H1 (cell line): ENCODE data around the gene QDPR. TPM values are rescaled to one million over a fixed set of nuclear protein-coding genes. Genes with fewer than 3 reads are reported as not detected.

Source experiments
- CTCF ChIA-PET: fragments of 300-600 bp; sonication (Branson Sonifier 250); formaldehyde crosslinking; loops from one replicate; lab custom pipeline; 2021; ENCODE audit not compliant: partially characterized antibody; lab: Charles Lee
- POLR2A ChIA-PET: fragments of 300-600 bp; sonication (Branson Sonifier 250); formaldehyde crosslinking; loops from one replicate; lab custom pipeline; 2021; ENCODE audit warnings: inconsistent platforms; ENCODE audit not compliant: partially characterized antibody; lab: Charles Lee
- DNase-seq, 2 experiments: peaks; one replicate each; pipeline versions ENCODE4 v3.0.0 to v3.0.0-alpha.2; 2010 to 2022; ENCODE audit warnings: low spot score in 2 of 2, low read depth in 1 of 2, mixed read lengths in 1 of 2
- FAIRE-seq: peaks from 2 replicates; lab custom pipeline; 2011; peaks lifted over from hg19 to GRCh38; lab: Jason Lieb, UNC
- H2AFZ ChIP-seq: 2 replicates; pipeline ENCODE4 v1.8.1; 2012; ENCODE audit warnings: low read length, inconsistent platforms
- H2AK5ac ChIP-seq: 2 replicates; pipeline ENCODE4 v1.6.1; 2013; ENCODE audit warnings: low read depth, low read length
- H2BK120ac ChIP-seq: replicated peaks from 2 replicates; pipeline ENCODE3; 2013; ENCODE audit warnings: low read depth, low read length, inconsistent platforms
- H2BK12ac ChIP-seq: 2 replicates; pipeline ENCODE4 v1.6.1; 2013; ENCODE audit warnings: low read depth, low read length
- H2BK15ac ChIP-seq: 2 replicates; pipeline ENCODE4 v1.6.1; 2013; ENCODE audit warnings: low read length
- H2BK20ac ChIP-seq: 2 replicates; pipeline ENCODE4 v1.6.1; 2013; ENCODE audit warnings: low read length
- H2BK5ac ChIP-seq: 2 replicates; pipeline ENCODE4 v1.6.1; 2013; ENCODE audit warnings: low read depth, low read length
- H3K14ac ChIP-seq: 2 replicates; pipeline ENCODE4 v1.6.1; 2013; ENCODE audit warnings: inconsistent platforms; ENCODE audit not compliant: insufficient read length
- H3K18ac ChIP-seq: 2 replicates; pipeline ENCODE4 v1.6.1; 2013; ENCODE audit warnings: low read length; ENCODE audit errors: extremely low read depth
- H3K23ac ChIP-seq: 2 replicates; pipeline ENCODE4 v1.6.1; 2013; ENCODE audit warnings: inconsistent platforms; ENCODE audit not compliant: insufficient read length
- H3K23me2 ChIP-seq: 2 replicates; pipeline ENCODE4 v1.6.1; 2013; ENCODE audit warnings: low read depth, low read length
- H3K27ac ChIP-seq: 2 replicates; pipeline ENCODE4 v1.6.1; 2011; ENCODE audit warnings: low read depth, low read length, inconsistent platforms
- H3K27me3 ChIP-seq, 4 experiments: replicated peaks in 1 of 4; 1 replicate in 1 of 4; 2 replicates in 3 of 4; pipeline versions ENCODE4 v1.6.1 to v1.8.1; 2011 to 2013; ENCODE audit warnings: low read length in 3 of 4, mild to moderate bottlenecking in 3 of 4, inconsistent platforms in 2 of 4, mixed read lengths in 2 of 4, moderate library complexity in 1 of 4; ENCODE audit not compliant: control insufficient read depth in 3 of 4, insufficient read depth in 3 of 4; ENCODE audit errors: extremely low read depth in 1 of 4
- H3K36me3 ChIP-seq, 4 experiments: 2 replicates each; pipeline versions ENCODE4 v1.6.1 to v1.8.1; 2011 to 2013; ENCODE audit warnings: mild to moderate bottlenecking in 4 of 4, low read length in 3 of 4, moderate library complexity in 2 of 4, control low read depth in 1 of 4, inconsistent platforms in 1 of 4; ENCODE audit not compliant: insufficient read depth in 4 of 4, control insufficient read depth in 2 of 4
- H3K4ac ChIP-seq: replicated peaks from 2 replicates; pipeline ENCODE3; 2013; ENCODE audit warnings: low read length, low read depth, mixed read lengths, inconsistent platforms; ENCODE audit not compliant: insufficient read length
- H3K4me1 ChIP-seq, 4 experiments: replicated peaks in 1 of 4; 1 replicate in 1 of 4; 2 replicates in 3 of 4; pipeline versions ENCODE4 v1.6.1 to v1.8.1; 2011 to 2013; ENCODE audit warnings: low read length in 3 of 4, inconsistent platforms in 2 of 4, mixed read lengths in 1 of 4; ENCODE audit not compliant: insufficient read depth in 4 of 4, control insufficient read depth in 3 of 4
- H3K4me2 ChIP-seq, 2 experiments: 2 replicates each; pipeline versions ENCODE4 v1.6.1 to v1.8.1; 2011 to 2013; ENCODE audit warnings: low read depth in 2 of 2, low read length in 2 of 2, control low read depth in 1 of 2, inconsistent platforms in 1 of 2, mild to moderate bottlenecking in 1 of 2; ENCODE audit not compliant: insufficient read depth in 1 of 2
- H3K4me3 ChIP-seq, 4 experiments: fragments of 200-600, 300-600 bp in 1 of 4; sonication (generic), shearing (Covaris generic), sonication (Bioruptor Twin) in 1 of 4; 2 replicates each; pipeline versions ENCODE4 v1.5.1 to v1.8.1; 2011 to 2016; ENCODE audit warnings: low read length in 4 of 4, low read depth in 3 of 4, control low read depth in 2 of 4, inconsistent platforms in 2 of 4, mild to moderate bottlenecking in 2 of 4, mixed read lengths in 1 of 4, moderate library complexity in 1 of 4; ENCODE audit not compliant: insufficient read depth in 2 of 4; ENCODE audit errors: extremely low read depth in 1 of 4
- H3K56ac ChIP-seq: replicated peaks from 2 replicates; pipeline ENCODE3; 2013; ENCODE audit warnings: low read depth, mild to moderate bottlenecking, mixed read lengths, low read length, inconsistent platforms; ENCODE audit not compliant: insufficient read length
- H3K79me1 ChIP-seq: 2 replicates; pipeline ENCODE4 v1.6.1; 2013; ENCODE audit warnings: low read depth, low read length, control low read depth
- H3K79me2 ChIP-seq, 2 experiments: 2 replicates each; pipeline versions ENCODE4 v1.6.1 to v1.8.1; 2012 to 2013; ENCODE audit warnings: low read length in 2 of 2, mild to moderate bottlenecking in 2 of 2, inconsistent platforms in 1 of 2; ENCODE audit not compliant: insufficient read depth in 2 of 2, control insufficient read depth in 1 of 2
- H3K9ac ChIP-seq, 4 experiments: replicated peaks in 1 of 4; 1 replicate in 1 of 4; 2 replicates in 3 of 4; pipeline versions ENCODE4 v1.6.1 to v1.8.1; 2011 to 2013; ENCODE audit warnings: low read depth in 3 of 4, low read length in 3 of 4, control low read depth in 2 of 4, mild to moderate bottlenecking in 2 of 4, moderate library complexity in 2 of 4, inconsistent platforms in 1 of 4; ENCODE audit errors: extremely low read depth in 1 of 4
- H3K9me3 ChIP-seq, 2 experiments: 2 replicates each; pipeline versions ENCODE4 v1.6.1 to v1.8.1; 2012 to 2013; ENCODE audit warnings: mild to moderate bottlenecking in 2 of 2, moderate library complexity in 2 of 2, control low read depth in 1 of 2, inconsistent platforms in 1 of 2, low read depth in 1 of 2, low read length in 1 of 2, mixed read lengths in 1 of 2; ENCODE audit not compliant: insufficient read depth in 2 of 2
- H4K20me1 ChIP-seq, 2 experiments: replicated peaks in 1 of 2; 2 replicates each; pipeline versions ENCODE3 to v1.8.1; 2011 to 2013; ENCODE audit warnings: inconsistent platforms in 2 of 2, low read length in 2 of 2, mild to moderate bottlenecking in 1 of 2; ENCODE audit not compliant: insufficient read depth in 2 of 2, control insufficient read depth in 1 of 2
- H4K5ac ChIP-seq: 2 replicates; pipeline ENCODE4 v1.6.1; 2013; ENCODE audit warnings: low read length, low read depth, mixed read lengths, inconsistent platforms; ENCODE audit not compliant: insufficient read length
- H4K8ac ChIP-seq: 2 replicates; pipeline ENCODE4 v1.8.0; 2013; ENCODE audit warnings: mild to moderate bottlenecking, moderate library complexity, low read length, inconsistent platforms; ENCODE audit not compliant: insufficient read depth; ENCODE audit errors: extremely low read depth
- H4K91ac ChIP-seq: replicated peaks from 2 replicates; pipeline ENCODE3; 2013; ENCODE audit warnings: low read length, mixed read lengths, inconsistent platforms; ENCODE audit not compliant: insufficient read length
- EGR1 ChIP-seq: IDR thresholded peaks from 2 replicates; pipeline ENCODE4 v1.6.1; 2011; ENCODE audit warnings: low read depth, low read length, borderline replicate concordance
- GTF2F1 ChIP-seq: IDR thresholded peaks from 2 replicates; pipeline ENCODE4 v1.6.1; 2012; ENCODE audit warnings: low read depth, low read length, improper control_type of control experiment, borderline replicate concordance
- HDAC2 ChIP-seq, 2 experiments: fragments of 300-600 bp in 1 of 2; sonication (generic) in 1 of 2; IDR thresholded peaks; 2 replicates each; pipeline ENCODE4 v1.6.1; 2011 to 2012; ENCODE audit warnings: low read depth in 2 of 2, low read length in 2 of 2, mild to moderate bottlenecking in 2 of 2, moderate library complexity in 2 of 2, borderline replicate concordance in 1 of 2, inconsistent platforms in 1 of 2
- HDAC6 ChIP-seq: IDR thresholded peaks from one replicate; pipeline ENCODE4 v1.7.1; 2012; ENCODE audit warnings: low read depth, mild to moderate bottlenecking, inconsistent platforms, low read length, moderate library complexity
- MAX ChIP-seq: IDR thresholded peaks from 2 replicates; pipeline ENCODE4 v1.6.1; 2012; ENCODE audit warnings: inconsistent platforms
- POU5F1 ChIP-seq: IDR thresholded peaks from 2 replicates; pipeline ENCODE4 v1.6.1; 2011; ENCODE audit warnings: low read depth, mild to moderate bottlenecking, low read length, moderate library complexity
- RXRA ChIP-seq: IDR thresholded peaks from 2 replicates; pipeline ENCODE4 v1.6.1; 2011; ENCODE audit warnings: low read depth, mild to moderate bottlenecking, low read length, moderate library complexity; ENCODE audit not compliant: insufficient read depth
- WGBS, 2 experiments: shearing (Covaris generic) in 1 of 2; methylation state at CpG; one replicate each; pipeline versions ENCODE4 v1.1.6 to v1.1.7; 2013 to 2015; ENCODE audit warnings: low lambda C conversion rate in 2 of 2, mixed read lengths in 2 of 2, inconsistent platforms in 1 of 2, low coverage in 1 of 2, missing lambda C conversion rate in 1 of 2; ENCODE audit not compliant: insufficient replicate concordance in 2 of 2, insufficient coverage in 1 of 2, insufficient read length in 1 of 2; ENCODE audit errors: extremely low coverage in 1 of 2, missing lambda C conversion rate in 1 of 2; 5-methylcytosine and 5-hydroxymethylcytosine counted together
- polyA plus RNA-seq, 7 experiments: library from polyadenylated mRNA; depleted of rRNA in 3 of 7; stranded (reverse) in 5 of 7; unstranded in 2 of 7; fragments of >200 nt in 5 of 7; fragments of 200-250 nt in 2 of 7; gene quantifications; 1 replicate in 5 of 7; 2 replicates in 1 of 7; 4 replicates in 1 of 7; pipeline versions ENCODE4 v1.2.1 to v1.2.3, GENCODE V29; 2011 to 2013; ENCODE audit warnings: missing spikeins in 2 of 7, mixed read lengths in 2 of 7
- total RNA-seq: library from RNA; stranded (reverse); fragmentation: NEBNext Ultra II Directional; extraction: Animal tissue kit (Norgen Biotek cat#: 25700); gene quantifications from 2 replicates; pipeline ENCODE4 v1.2.1, GENCODE V29; 2021

The QDPR gene
- total and polyA plus RNA-seq, 2 of the 8 experiments (the other 6 are each of a cell fraction or from before 2014, with no cell fraction given), result 33.6 to 35.9 TPM

- no peak overlapping the region for H3K9ac ChIP-seq
- no peak overlapping the region for H2BK12ac ChIP-seq
- H2BK5ac ChIP-seq, result no peak overlapping the region
- ChIA-PET CTCF (interaction anchor here (1.6 to 2.3 kb wide), 2 partner anchors 8 to 10 kb away, joined by 4 to 21 read pairs; no protein-coding TSS in a partner anchor), POLR2A (interaction anchor here (0.6 kb wide), 1 partner anchor 80 kb away, joined by 3 read pairs; no protein-coding TSS in a partner anchor)
- no peak overlapping the region for H4K91ac ChIP-seq
- DNase-seq, result no peak
- FAIRE-seq, result no peak
- no peak overlapping the region for H2AFZ ChIP-seq
- H4K5ac ChIP-seq, result no peak overlapping the region
- H3K79me2 ChIP-seq, result no peaks in the 10 kb centered on the region
- no peaks in the 10 kb centered on the region for H4K20me1 ChIP-seq
- peaks cover 0 to 7% of the 10 kb centered on the region in 2 experiments; a peak in 1 of 4 replicates for H3K9me3 ChIP-seq
- no peak overlapping the region for H4K8ac ChIP-seq
- no peak overlapping the region for H2BK15ac ChIP-seq
- H3K27ac ChIP-seq, result no peak overlapping the region
- WGBS, 2 experiments, result 90% methylated on average over 11 of the region's 11 CpGs; no CpG with 5 or more reads in 1 of the 2 experiments
- H3K56ac ChIP-seq, result no peak overlapping the region
- no peaks in the 10 kb centered on the region for H3K36me3 ChIP-seq
- no peaks in the 10 kb centered on the region for H3K4me1 ChIP-seq
- H3K18ac ChIP-seq, result no peak overlapping the region
- H3K4ac ChIP-seq, result no peak overlapping the region
- H3K79me1 ChIP-seq, result no peaks in the 10 kb centered on the region
- no peak overlapping the region for H3K4me2 ChIP-seq
- no peak overlapping the region for H2AK5ac ChIP-seq
- no peaks in the 10 kb centered on the region for H3K27me3 ChIP-seq
- H3K23ac ChIP-seq, result no peak overlapping the region
- no peaks in the 10 kb centered on the region for H3K23me2 ChIP-seq
- H2BK20ac ChIP-seq, result no peak overlapping the region
- no peak overlapping the region for H2BK120ac ChIP-seq
- no peak overlapping the region for H3K14ac ChIP-seq
- no peak overlapping the region for H3K4me3 ChIP-seq
- TF ChIP-seq HDAC6 (no peak), MAX (no peak), RXRA (no peak), EGR1 (no peak), GTF2F1 (no peak), HDAC2 (IDR thresholded peaks at IDR 0.05; ENCODE audit: borderline replicate concordance in 1 of 2, low read depth in 2 of 2, low read length in 2 of 2) (no peak), POU5F1 (no peak)
Observed at GRCh38 chr4:17437396-17437795, 74.5 kb downstream of the QDPR start.
